ENCODE data around the gene TTBK2. TPM values are rescaled to one million over a fixed set of nuclear protein-coding genes. Genes with fewer than 3 reads are reported as not detected.
"Not testable (repeated sequence)": the region's sequence is repeated elsewhere in the genome, so short reads cannot be mapped to it uniquely, and the experiment has no call there.

Gene TTBK2
- total RNA-seq, 1 donor from 2014 or later: 14.1 TPM

DNA sequence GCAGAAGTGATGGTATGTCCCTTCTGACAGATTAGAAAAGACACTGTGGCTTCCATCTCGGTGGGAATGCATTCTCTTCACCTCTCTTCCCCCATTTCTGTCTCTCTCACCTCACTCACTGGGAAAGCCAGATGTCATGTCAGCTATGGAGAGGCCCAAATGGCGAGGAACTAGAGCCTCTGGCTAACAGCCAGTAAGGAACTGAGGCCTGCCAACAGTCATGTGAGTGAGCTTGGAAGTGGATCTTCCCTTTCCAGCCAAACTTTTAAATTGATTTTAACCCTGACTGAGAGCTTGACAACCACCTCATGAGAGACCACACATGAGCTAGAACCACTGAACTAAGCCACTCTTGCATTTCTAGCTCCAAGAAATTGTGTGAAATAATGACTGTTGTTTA, 148.4 kb downstream of the TTBK2 start:
- Mint-ChIP-seq H3K4me1 (ENCODE audit: unreplicated experiment) (no peaks in the 10 kb centered on the region), H3K4me3 (ENCODE audit: unreplicated experiment) (no peak overlapping the region), H3K27ac (ENCODE audit: unreplicated experiment) (no peak overlapping the region), H3K36me3 (ENCODE audit: low read depth, unreplicated experiment) (peaks cover 4% of the 10 kb centered on the region), H3K9me3 (ENCODE audit: unreplicated experiment) (no peaks in the 10 kb centered on the region), H3K27me3 (ENCODE audit: unreplicated experiment) (no peaks in the 10 kb centered on the region)
- DNase-seq (ENCODE audit: low spot score): no peak
- TF ChIP-seq, protein P1, sequence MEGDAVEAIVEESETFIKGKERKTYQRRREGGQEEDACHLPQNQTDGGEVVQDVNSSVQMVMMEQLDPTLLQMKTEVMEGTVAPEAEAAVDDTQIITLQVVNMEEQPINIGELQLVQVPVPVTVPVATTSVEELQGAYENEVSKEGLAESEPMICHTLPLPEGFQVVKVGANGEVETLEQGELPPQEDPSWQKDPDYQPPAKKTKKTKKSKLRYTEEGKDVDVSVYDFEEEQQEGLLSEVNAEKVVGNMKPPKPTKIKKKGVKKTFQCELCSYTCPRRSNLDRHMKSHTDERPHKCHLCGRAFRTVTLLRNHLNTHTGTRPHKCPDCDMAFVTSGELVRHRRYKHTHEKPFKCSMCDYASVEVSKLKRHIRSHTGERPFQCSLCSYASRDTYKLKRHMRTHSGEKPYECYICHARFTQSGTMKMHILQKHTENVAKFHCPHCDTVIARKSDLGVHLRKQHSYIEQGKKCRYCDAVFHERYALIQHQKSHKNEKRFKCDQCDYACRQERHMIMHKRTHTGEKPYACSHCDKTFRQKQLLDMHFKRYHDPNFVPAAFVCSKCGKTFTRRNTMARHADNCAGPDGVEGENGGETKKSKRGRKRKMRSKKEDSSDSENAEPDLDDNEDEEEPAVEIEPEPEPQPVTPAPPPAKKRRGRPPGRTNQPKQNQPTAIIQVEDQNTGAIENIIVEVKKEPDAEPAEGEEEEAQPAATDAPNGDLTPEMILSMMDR (IDR thresholded peaks at IDR 0.05; ENCODE audit: unreplicated experiment): no peak

DNA sequence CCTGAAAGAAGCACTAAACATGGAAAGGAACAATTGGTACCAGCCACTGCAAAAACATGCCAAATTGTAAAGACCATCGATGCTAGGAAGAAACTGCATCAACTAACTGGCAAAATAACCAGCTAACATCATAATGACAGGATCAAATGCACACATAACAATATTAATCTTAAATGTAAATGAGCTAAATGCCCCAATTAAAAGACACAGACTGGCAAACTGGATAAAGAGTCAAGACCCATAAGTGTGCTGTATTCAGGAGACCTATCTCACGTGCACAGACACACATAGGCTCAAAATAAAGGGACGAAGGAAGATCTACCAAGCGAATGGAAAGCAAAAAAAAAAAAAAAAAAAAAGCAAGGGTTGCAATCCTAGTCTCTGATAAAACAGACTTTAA, 154.5 kb downstream of the TTBK2 start:
- not testable (repeated sequence) for H3K4me3 Mint-ChIP-seq (ENCODE audit: unreplicated experiment); H3K27ac Mint-ChIP-seq (ENCODE audit: unreplicated experiment); H3K9me3 Mint-ChIP-seq (ENCODE audit: unreplicated experiment); H3K27me3 Mint-ChIP-seq (ENCODE audit: unreplicated experiment); H3K4me1 Mint-ChIP-seq (ENCODE audit: unreplicated experiment); DNase-seq (ENCODE audit: low spot score)
- peaks cover 18% of the 10 kb centered on the region for H3K36me3 Mint-ChIP-seq (ENCODE audit: low read depth, unreplicated experiment)

DNA sequence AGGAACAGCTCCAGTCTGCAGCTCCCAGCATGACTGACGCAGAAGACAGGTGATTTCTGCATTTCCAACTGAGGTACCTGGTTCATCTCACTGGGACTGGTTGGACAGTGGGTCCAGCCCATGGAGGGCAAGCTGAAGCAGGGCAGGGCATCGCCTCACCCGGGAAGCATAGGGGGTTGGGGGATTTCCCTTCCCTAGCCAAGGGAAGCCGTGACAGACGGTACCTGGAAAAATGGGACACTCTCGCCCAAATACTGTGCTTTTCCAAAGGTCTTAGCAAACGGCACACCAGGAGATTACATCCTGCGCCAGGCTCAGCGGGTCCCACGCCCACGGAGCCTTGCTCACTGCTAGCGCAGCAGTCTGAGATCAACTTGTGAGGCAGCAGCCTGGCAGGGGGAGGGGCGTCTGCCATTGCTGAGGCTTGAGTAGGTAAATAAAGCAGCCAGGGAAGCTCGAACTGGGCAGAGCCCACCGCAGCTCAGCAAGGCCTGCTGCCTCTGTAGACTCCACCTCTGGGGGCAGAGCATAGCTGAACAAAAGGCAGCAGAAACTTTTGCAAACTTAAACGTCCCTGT, 156.3 kb downstream of the TTBK2 start:
- H3K27ac Mint-ChIP-seq (ENCODE audit: unreplicated experiment); H3K4me1 Mint-ChIP-seq (ENCODE audit: unreplicated experiment); H3K27me3 Mint-ChIP-seq (ENCODE audit: unreplicated experiment); H3K4me3 Mint-ChIP-seq (ENCODE audit: unreplicated experiment); DNase-seq (ENCODE audit: low spot score); H3K9me3 Mint-ChIP-seq (ENCODE audit: unreplicated experiment): not testable (repeated sequence)
- H3K36me3 Mint-ChIP-seq (ENCODE audit: low read depth, unreplicated experiment): peaks cover 14% of the 10 kb centered on the region

DNA sequence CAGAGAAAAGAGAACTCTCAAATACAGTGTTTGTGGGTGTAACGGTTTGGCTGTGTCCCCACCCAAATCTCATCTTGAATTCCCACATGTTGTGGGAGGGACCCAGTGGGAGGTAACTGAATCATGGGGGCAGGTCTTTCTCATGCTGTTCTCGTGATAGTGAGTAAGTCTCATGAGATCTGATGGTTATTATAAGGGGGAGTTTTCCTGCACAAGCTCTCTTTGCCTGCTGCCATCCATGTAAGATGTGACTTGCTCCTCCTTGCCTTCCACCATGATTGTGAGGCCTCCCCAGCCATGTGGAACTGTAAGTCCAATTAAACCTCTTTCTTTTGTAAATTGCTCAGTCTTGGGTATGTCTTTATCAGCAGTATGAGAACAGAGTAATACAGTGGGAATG, 158.8 kb downstream of the TTBK2 start:
- not testable (repeated sequence) for H3K27ac Mint-ChIP-seq (ENCODE audit: unreplicated experiment); DNase-seq (ENCODE audit: low spot score); H3K4me1 Mint-ChIP-seq (ENCODE audit: unreplicated experiment); H3K9me3 Mint-ChIP-seq (ENCODE audit: unreplicated experiment); H3K27me3 Mint-ChIP-seq (ENCODE audit: unreplicated experiment)
- Mint-ChIP-seq H3K36me3 (ENCODE audit: low read depth, unreplicated experiment) (peaks cover 14% of the 10 kb centered on the region), H3K4me3 (ENCODE audit: unreplicated experiment) (peak overlapping the region; percentile 60)

DNA sequence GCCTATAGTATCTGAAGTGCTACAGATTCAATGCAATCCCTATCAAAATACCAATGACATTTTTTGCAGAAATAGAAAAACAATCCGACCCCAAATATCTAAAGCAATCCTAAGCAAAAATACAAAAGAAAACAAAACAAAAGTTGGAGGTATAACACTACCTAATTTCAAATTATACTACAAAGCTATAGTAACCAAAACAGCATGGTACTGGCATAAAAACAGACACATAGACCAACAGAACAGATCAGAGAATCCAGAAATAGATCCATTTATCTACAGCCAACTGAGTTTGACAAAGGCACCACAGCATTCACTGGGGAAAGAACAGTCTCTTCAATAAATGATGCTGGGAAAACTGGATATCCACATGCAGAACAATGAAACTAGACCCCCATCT, 159.8 kb downstream of the TTBK2 start:
- H3K9me3 Mint-ChIP-seq (ENCODE audit: unreplicated experiment): no peaks in the 10 kb centered on the region
- H3K27ac Mint-ChIP-seq (ENCODE audit: unreplicated experiment): no peak overlapping the region

DNA sequence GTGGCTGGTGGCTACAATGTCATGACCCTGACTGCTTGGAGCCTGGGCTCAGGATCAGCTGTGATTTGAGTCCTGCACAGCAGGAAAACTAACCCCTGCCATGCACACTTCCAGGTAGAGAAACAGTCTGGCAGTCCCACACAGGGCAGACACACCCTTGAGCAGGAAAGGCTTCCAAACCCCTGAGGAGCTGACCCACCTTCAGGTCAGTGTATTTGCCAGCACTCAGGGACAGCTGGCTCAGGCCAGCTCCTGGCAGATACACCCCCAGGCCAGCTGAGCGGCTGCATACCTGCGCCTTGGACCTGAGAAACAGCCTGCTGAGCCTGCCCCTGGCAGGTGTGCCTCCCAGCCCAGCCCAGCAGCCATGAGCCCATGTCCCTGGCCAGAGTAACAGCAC, 161.5 kb downstream of the TTBK2 start:
- Mint-ChIP-seq H3K27ac (ENCODE audit: unreplicated experiment) (no peak overlapping the region), H3K36me3 (ENCODE audit: low read depth, unreplicated experiment) (peaks cover 11% of the 10 kb centered on the region), H3K4me1 (ENCODE audit: unreplicated experiment) (no peaks in the 10 kb centered on the region), H3K9me3 (ENCODE audit: unreplicated experiment) (no peaks in the 10 kb centered on the region), H3K4me3 (ENCODE audit: unreplicated experiment) (no peak overlapping the region), H3K27me3 (ENCODE audit: unreplicated experiment) (peaks cover 2% of the 10 kb centered on the region)
- no peak for DNase-seq (ENCODE audit: low spot score)
- TF ChIP-seq, protein P1 (IDR thresholded peaks at IDR 0.05; ENCODE audit: unreplicated experiment): no peak

More for the DNA sequence above, 159.8 kb downstream of the TTBK2 start:
- DNase-seq (ENCODE audit: low spot score): no peak
- Mint-ChIP-seq H3K36me3 (ENCODE audit: low read depth, unreplicated experiment) (peaks cover 14% of the 10 kb centered on the region), H3K4me1 (ENCODE audit: unreplicated experiment) (no peaks in the 10 kb centered on the region), H3K4me3 (ENCODE audit: unreplicated experiment) (no peak overlapping the region), H3K27me3 (ENCODE audit: unreplicated experiment) (peaks cover 2% of the 10 kb centered on the region)
- TF ChIP-seq, protein P1 (IDR thresholded peaks at IDR 0.05; ENCODE audit: unreplicated experiment): no peak
